Iris pigment epithelial cell (primary cell): Measurements from ENCODE around the gene FFAR2.
"Not testable (repeated sequence)": the region's sequence is repeated elsewhere in the genome, so short reads cannot be mapped to it uniquely, and the experiment has no call there.

ENCODE experiments used
- DNase-seq: peaks from one replicate; pipeline ENCODE4 v3.0.0-alpha.2; 2011; ENCODE audit warnings: low read depth

Gene FFAR2

GRCh38 chr19:35457173-35457572, 9.1 kb downstream of the FFAR2 start:
- no peak for DNase-seq

- no peak for DNase-seq
Observed at GRCh38 chr19:35458192-35458591, 10.1 kb downstream of the FFAR2 start.

GRCh38 chr19:35458731-35459391, 10.8 kb downstream of the FFAR2 start:
- peak; percentile 3 for DNase-seq

GRCh38 chr19:35459414-35460082, 11.5 kb downstream of the FFAR2 start:
- DNase-seq, result peak; percentile 29

- DNase-seq, result peak; percentile 3
Observed at GRCh38 chr19:35460608-35461007, 12.6 kb downstream of the FFAR2 start.

- DNase-seq, result no peak
Observed at GRCh38 chr19:35461060-35461459, 13.0 kb downstream of the FFAR2 start.

- DNase-seq, result not testable (repeated sequence)
Observed at GRCh38 chr19:35461788-35462187, 13.7 kb downstream of the FFAR2 start.

- DNase-seq, result no peak
Observed at GRCh38 chr19:35462476-35462953, 14.5 kb downstream of the FFAR2 start.

- not testable (repeated sequence) for DNase-seq
Observed at GRCh38 chr19:35462956-35463355, 14.9 kb downstream of the FFAR2 start.

- no peak for DNase-seq
Observed at GRCh38 chr19:35466259-35466658, 18.2 kb downstream of the FFAR2 start.

- peak; percentile 31 for DNase-seq
Observed at GRCh38 chr19:35468637-35469036, 20.6 kb downstream of the FFAR2 start.

GRCh38 chr19:35470128-35470527, 22.1 kb downstream of the FFAR2 start:
- no peak for DNase-seq

- DNase-seq, result not testable (repeated sequence)
Observed at GRCh38 chr19:35471075-35471474, 23.0 kb downstream of the FFAR2 start.

GRCh38 chr19:35471946-35472345, 23.9 kb downstream of the FFAR2 start:
- no peak for DNase-seq

GRCh38 chr19:35474104-35474503, 26.0 kb downstream of the FFAR2 start:
- DNase-seq, result no peak

GRCh38 chr19:35474594-35474993, 26.5 kb downstream of the FFAR2 start:
- not testable (repeated sequence) for DNase-seq

GRCh38 chr19:35476149-35476548, 28.1 kb downstream of the FFAR2 start:
- DNase-seq, result no peak

GRCh38 chr19:35478794-35479677, 31.0 kb downstream of the FFAR2 start:
- no peak for DNase-seq

- no peak for DNase-seq
Observed at GRCh38 chr19:35483089-35483488, 35.0 kb downstream of the FFAR2 start.

GRCh38 chr19:35484252-35485036, 36.4 kb downstream of the FFAR2 start:
- DNase-seq, result no peak

- DNase-seq, result no peak
Observed at GRCh38 chr19:35486268-35486708, 38.2 kb downstream of the FFAR2 start.
